HepG2 (cell line): ENCODE measurements around the gene GART. TPM values are rescaled to one million over a fixed set of nuclear protein-coding genes. Genes with fewer than 3 reads are reported as not detected.

Experiments
- BORCS8-MEF2B ChIP-seq: sonication (generic); formaldehyde crosslinking; IDR thresholded peaks from 2 replicates; pipeline ENCODE4 v1.8.0; 2022; ENCODE audit warnings: mild to moderate bottlenecking, missing genetic modification reagents
- DBP ChIP-seq: sonication (generic); formaldehyde crosslinking; IDR thresholded peaks from 2 replicates; pipeline ENCODE4 v1.4.0; 2020; ENCODE audit warnings: missing genetic modification reagents; ENCODE audit errors: not compliant biosample characterization
- DDIT3 ChIP-seq: sonication (generic); formaldehyde crosslinking; IDR thresholded peaks from 2 replicates; pipeline ENCODE4 v1.4.0; 2020; ENCODE audit warnings: mild to moderate bottlenecking, missing genetic modification reagents
- DMAP1 ChIP-seq: IDR thresholded peaks from 2 replicates; pipeline ENCODE4 v1.6.1; 2016
- MZF1 ChIP-seq: sonication (generic); formaldehyde crosslinking; IDR thresholded peaks from 2 replicates; pipeline ENCODE4 v1.8.1; 2023; ENCODE audit warnings: mild to moderate bottlenecking, missing genetic modification reagents, borderline replicate concordance
- PBX3 ChIP-seq: sonication (generic); formaldehyde crosslinking; IDR thresholded peaks from 2 replicates; pipeline ENCODE4 v1.8.1; 2023; ENCODE audit warnings: missing genetic modification reagents, inconsistent platforms, borderline replicate concordance
- PREB ChIP-seq: sonication (generic); formaldehyde crosslinking; IDR thresholded peaks from 2 replicates; pipeline ENCODE4 v1.4.0; 2020; ENCODE audit warnings: missing genetic modification reagents
- RNF2 ChIP-seq: fragments of 450-650 bp; conservative IDR thresholded peaks from 2 replicates; pipeline ENCODE4 v1.6.1; 2016; ENCODE audit warnings: low read depth
- RXRB ChIP-seq: IDR thresholded peaks from 2 replicates; pipeline ENCODE4 v1.6.1; 2016; ENCODE audit warnings: borderline replicate concordance, missing genetic modification reagents, missing compliant biosample characterization
- SALL1 ChIP-seq: sonication (generic); formaldehyde crosslinking; IDR thresholded peaks from 2 replicates; pipeline ENCODE4 v1.8.0; 2022; ENCODE audit warnings: mild to moderate bottlenecking, missing genetic modification reagents
- TP53 ChIP-seq: sonication (generic); formaldehyde crosslinking; conservative IDR thresholded peaks from 2 replicates; pipeline ENCODE4 v1.4.0; 2020; ENCODE audit warnings: missing genetic modification reagents
- ZNF224 ChIP-seq: sonication (generic); formaldehyde crosslinking; IDR thresholded peaks from 2 replicates; pipeline ENCODE4 v1.5.0; 2020; ENCODE audit warnings: mild to moderate bottlenecking, missing genetic modification reagents
- ZNF354B ChIP-seq: sonication (generic); formaldehyde crosslinking; IDR thresholded peaks from 2 replicates; pipeline ENCODE4 v1.8.0; 2022; ENCODE audit warnings: mild to moderate bottlenecking, missing genetic modification reagents
- ZNF446 ChIP-seq: sonication (generic); formaldehyde crosslinking; IDR thresholded peaks from 2 replicates; pipeline ENCODE4 v1.5.0; 2020; ENCODE audit warnings: mild to moderate bottlenecking, missing genetic modification reagents
- ZNF572 ChIP-seq: sonication (generic); formaldehyde crosslinking; IDR thresholded peaks from 2 replicates; pipeline ENCODE4 v1.5.1; 2020; ENCODE audit warnings: mild to moderate bottlenecking, missing genetic modification reagents
- ZNF709 ChIP-seq: sonication (generic); formaldehyde crosslinking; IDR thresholded peaks from 2 replicates; pipeline ENCODE4 v1.5.0; 2020; ENCODE audit warnings: mild to moderate bottlenecking, missing genetic modification reagents
- ZNF724P ChIP-seq: sonication (generic); formaldehyde crosslinking; IDR thresholded peaks from 2 replicates; pipeline ENCODE4 v1.8.0; 2022; ENCODE audit warnings: missing genetic modification reagents, borderline replicate concordance
- ZNF747 ChIP-seq: sonication (generic); formaldehyde crosslinking; IDR thresholded peaks from 2 replicates; pipeline ENCODE4 v1.8.1; 2023; ENCODE audit warnings: missing genetic modification reagents, mild to moderate bottlenecking, borderline replicate concordance
- polyA plus RNA-seq, 8 experiments: library from polyadenylated mRNA; depleted of rRNA in 3 of 8; stranded (reverse) in 7 of 8; unstranded in 1 of 8; fragments of >200 nt; fragmentation: Illumina TruSeq in 4 of 8; extraction: Trizol in 4 of 8; gene quantifications; 2 replicates each; pipeline versions ENCODE4 v1.2.1 to v1.2.3, GENCODE V29; 2011 to 2016; ENCODE audit warnings: low read depth in 4 of 8, missing spikeins in 1 of 8, mixed read lengths in 1 of 8; ENCODE audit not compliant: insufficient read depth in 1 of 8
- total RNA-seq, 5 experiments: library from RNA; depleted of rRNA; stranded (reverse); fragments of >200 nt; fragmentation: Illumina TruSeq; extraction: Trizol; gene quantifications; 2 replicates each; pipeline ENCODE4 v1.2.3, GENCODE V29; 2016; ENCODE audit warnings: low read depth in 1 of 5
- TF ChIP-seq, protein P1 (sequence below): sonication (generic); formaldehyde crosslinking; IDR thresholded peaks from 2 replicates; pipeline ENCODE4 v1.8.0; 2022; ENCODE audit warnings: missing genetic modification reagents, low read depth, mild to moderate bottlenecking, borderline replicate concordance
- TF ChIP-seq, protein P2 (sequence below): sonication (generic); formaldehyde crosslinking; IDR thresholded peaks from 2 replicates; pipeline ENCODE4 v1.4.0; 2020; ENCODE audit warnings: missing genetic modification reagents, borderline replicate concordance

The GART gene
- total and polyA plus RNA-seq, 2 of the 13 experiments (the other 11 are each of a cell fraction or from before 2014, with no cell fraction given) = 17.9 to 109 TPM

DNA sequence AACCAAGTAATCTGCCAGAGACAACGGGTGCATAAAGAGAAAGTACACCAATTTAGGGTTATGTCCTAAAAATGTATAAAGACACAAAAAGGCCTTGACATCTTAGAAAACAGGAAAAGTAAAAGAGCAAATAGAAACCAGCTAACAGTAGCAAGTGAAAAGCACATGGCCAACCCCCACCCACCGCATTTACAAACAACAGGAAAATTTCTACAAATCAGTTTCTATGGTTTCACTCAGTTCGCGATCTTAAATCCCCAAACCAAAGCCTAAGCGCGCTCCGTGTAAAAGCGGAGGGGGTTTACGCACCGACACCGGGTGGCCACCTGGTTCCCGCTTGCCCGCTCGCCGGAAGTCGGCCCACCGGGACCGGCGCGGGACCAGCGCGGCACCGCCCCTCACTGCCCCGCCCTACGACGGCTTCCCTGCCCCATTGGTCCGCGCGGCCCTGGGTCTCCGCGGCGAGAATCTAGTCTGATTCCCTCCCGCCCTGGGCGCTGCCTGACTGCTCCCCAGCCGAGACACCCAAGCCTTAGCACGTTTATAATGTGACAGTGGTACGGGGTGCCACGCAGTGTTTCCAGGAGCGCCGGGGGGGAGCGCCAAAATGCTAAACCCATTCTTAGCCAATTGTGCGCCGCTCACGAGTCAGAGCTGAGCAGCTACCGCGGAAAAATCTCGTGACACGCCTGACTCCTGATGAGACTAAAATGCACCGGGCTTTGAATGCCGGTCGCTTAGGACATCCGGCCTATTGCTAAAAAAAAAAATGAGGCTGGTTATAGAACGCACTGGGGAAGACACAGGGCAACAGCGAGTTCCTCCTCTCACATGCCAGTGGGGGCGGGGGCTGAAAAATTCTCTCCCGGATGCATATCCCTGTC, at the start of gene GART (continued):
- TF ChIP-seq PREB (CRISPR knock-in tag) (0 out of 2 replicates have a peak, but pooled peaks have one; percentile 32), ZNF747 (CRISPR knock-in tag) (no peak), DDIT3 (no peak), ZNF446 (CRISPR knock-in tag) (no peak; the same call in 1 of the 2 replicates), ZNF354B (CRISPR knock-in tag) (no peak), ZNF572 (no peak), ZNF709 (CRISPR knock-in tag) (no peak), TP53 (CRISPR knock-in tag) (0 out of 2 replicates have a peak, but pooled peaks have one; percentile 25), DMAP1 (CRISPR knock-in tag) (no peak; the same call in none of the 2 replicates), ZNF724P (no peak), BORCS8-MEF2B (CRISPR knock-in tag) (peak; percentile 37; the same call in 1 of the 2 replicates), MZF1 (CRISPR knock-in tag) (no peak), DBP (CRISPR knock-in tag) (peak; percentile 76), SALL1 (CRISPR knock-in tag) (peak; percentile 43), PBX3 (CRISPR knock-in tag) (0 out of 2 replicates have a peak, but pooled peaks have one; percentile 64), ZNF224 (CRISPR knock-in tag) (peak; percentile 63; the same call in 1 of the 2 replicates), RNF2 (0 out of 2 replicates have a peak, but pooled peaks have one; percentile 24), RXRB (peak; percentile 48; the same call in 1 of the 2 replicates)
- TF ChIP-seq, protein P1, sequence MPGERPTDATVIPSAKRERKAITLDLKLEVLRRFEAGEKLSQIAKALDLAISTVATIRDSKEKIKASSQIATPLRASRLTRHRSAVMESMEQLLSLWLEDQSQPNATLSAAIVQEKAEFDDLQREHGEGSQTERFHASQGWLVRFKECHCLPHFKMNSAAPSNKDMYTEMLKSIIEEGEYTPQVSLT (CRISPR knock-in tag) = no peak
- TF ChIP-seq, protein P2, sequence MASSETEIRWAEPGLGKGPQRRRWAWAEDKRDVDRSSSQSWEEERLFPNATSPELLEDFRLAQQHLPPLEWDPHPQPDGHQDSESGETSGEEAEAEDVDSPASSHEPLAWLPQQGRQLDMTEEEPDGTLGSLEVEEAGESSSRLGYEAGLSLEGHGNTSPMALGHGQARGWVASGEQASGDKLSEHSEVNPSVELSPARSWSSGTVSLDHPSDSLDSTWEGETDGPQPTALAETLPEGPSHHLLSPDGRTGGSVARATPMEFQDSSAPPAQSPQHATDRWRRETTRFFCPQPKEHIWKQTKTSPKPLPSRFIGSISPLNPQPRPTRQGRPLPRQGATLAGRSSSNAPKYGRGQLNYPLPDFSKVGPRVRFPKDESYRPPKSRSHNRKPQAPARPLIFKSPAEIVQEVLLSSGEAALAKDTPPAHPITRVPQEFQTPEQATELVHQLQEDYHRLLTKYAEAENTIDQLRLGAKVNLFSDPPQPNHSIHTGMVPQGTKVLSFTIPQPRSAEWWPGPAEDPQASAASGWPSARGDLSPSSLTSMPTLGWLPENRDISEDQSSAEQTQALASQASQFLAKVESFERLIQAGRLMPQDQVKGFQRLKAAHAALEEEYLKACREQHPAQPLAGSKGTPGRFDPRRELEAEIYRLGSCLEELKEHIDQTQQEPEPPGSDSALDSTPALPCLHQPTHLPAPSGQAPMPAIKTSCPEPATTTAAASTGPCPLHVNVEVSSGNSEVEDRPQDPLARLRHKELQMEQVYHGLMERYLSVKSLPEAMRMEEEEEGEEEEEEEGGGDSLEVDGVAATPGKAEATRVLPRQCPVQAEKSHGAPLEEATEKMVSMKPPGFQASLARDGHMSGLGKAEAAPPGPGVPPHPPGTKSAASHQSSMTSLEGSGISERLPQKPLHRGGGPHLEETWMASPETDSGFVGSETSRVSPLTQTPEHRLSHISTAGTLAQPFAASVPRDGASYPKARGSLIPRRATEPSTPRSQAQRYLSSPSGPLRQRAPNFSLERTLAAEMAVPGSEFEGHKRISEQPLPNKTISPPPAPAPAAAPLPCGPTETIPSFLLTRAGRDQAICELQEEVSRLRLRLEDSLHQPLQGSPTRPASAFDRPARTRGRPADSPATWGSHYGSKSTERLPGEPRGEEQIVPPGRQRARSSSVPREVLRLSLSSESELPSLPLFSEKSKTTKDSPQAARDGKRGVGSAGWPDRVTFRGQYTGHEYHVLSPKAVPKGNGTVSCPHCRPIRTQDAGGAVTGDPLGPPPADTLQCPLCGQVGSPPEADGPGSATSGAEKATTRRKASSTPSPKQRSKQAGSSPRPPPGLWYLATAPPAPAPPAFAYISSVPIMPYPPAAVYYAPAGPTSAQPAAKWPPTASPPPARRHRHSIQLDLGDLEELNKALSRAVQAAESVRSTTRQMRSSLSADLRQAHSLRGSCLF (CRISPR knock-in tag) = no peak
